Stimulated activated CD4-positive, alpha-beta T cell treated with anti-CD3 and anti-CD28 coated beads, Interleukin-12 subunit alpha, Interleukin-12 subunit beta, amount 100 ng/mL, for 24 hours (primary cell): ENCODE measurements around the gene ABCD1.
A peak's percentile ranks its signal among the peaks of the same experiment; 100 is the strongest.
"Not testable (repeated sequence)": the region's sequence is repeated elsewhere in the genome, so short reads cannot be mapped to it uniquely, and the experiment has no call there.

Experiments used
- DNase-seq, 2 experiments: peaks; one replicate each; pipeline ENCODE4 v3.0.0-alpha.2; 2020; ENCODE audit warnings: low read depth in 2 of 2

ABCD1 gene

DNA sequence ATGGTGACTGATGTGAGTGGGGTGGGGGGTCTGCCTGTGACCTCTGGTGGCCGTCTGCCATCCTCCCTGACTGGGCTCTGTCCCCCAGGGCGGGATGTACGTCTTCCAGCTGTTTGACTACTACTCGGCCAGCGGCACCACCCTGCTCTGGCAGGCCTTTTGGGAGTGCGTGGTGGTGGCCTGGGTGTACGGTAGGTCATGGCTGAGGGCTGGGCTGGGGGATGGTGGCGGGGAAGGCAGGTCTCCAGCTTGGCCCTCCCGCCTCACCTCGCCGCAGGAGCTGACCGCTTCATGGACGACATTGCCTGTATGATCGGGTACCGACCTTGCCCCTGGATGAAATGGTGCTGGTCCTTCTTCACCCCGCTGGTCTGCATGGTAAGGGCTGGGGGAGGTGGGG is 30.4 kb upstream of the ABCD1 start:
- DNase-seq = not testable (repeated sequence)

GRCh38 chrX:153694687-153695270 is 29.9 kb upstream of the ABCD1 start:
- no peak for DNase-seq

DNA sequence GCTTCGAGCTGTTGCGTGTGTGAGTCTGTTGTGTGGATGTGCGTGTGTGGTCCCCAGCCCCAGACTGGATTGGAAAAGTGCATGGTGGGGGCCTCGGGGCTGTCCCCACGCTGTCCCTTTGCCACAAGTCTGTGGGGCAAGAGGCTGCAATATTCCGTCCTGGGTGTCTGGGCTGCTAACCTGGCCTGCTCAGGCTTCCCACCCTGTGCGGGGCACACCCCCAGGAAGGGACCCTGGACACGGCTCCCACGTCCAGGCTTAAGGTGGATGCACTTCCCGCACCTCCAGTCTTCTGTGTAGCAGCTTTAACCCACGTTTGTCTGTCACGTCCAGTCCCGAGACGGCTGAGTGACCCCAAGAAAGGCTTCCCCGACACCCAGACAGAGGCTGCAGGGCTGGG is 28.6 kb upstream of the ABCD1 start:
- no peak for DNase-seq

DNA sequence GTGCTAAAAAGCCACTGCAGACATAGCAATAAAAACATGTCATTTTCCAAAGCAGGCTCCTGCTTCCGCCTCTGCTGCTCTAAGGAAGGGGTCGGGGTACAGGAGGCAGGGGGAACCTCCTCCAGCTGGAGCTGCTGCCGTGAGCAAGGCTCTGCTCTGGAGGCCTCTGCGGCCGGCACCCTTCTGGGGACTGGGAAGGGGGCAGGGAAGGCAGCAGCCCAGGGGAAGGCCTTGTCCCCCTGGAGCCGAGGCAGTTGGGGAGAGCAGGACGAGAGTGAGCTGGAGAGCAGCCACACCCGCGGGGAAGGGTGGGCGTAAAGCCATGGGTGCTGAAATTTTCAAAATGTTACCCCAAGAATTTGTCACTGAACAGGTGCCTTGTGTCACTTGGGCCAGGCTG is 28.1 kb upstream of the ABCD1 start:
- DNase-seq = not testable (repeated sequence)

DNA sequence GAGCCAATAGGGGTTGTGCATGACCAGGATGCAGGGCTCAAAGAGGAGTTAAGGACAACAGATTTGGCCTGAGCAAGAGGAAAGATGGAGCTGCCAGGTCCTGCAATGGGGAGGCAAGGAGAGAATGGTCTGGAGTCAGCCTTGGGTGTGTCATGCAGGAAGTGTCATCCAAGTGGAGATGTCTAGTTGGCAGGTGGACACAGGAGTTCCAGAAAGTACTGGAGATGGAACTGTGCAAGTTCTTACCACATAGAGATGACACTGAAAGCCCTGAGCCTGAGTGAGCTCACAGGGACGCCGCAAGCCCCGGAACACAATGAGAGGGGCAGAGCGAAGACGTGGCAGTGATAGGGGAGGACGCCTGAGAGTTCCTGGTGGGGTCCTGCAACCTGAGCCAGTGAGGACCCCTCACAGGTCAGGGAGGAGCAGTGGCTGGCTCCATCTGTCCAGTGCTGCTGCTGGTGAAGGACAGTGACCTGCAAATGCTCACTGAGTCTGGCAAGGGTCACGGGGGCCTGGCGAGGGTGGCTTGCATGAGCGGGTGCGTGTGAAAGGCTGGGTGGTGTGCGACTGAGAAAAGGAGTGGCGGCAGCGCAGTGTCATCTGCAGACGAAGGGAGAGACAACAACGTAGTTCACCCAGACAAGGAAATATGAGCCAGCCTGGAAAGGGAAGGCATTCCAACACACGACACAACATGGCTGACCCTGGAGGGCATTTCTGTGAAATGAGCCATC is 27.5 kb upstream of the ABCD1 start:
- not testable (repeated sequence) for DNase-seq

DNA sequence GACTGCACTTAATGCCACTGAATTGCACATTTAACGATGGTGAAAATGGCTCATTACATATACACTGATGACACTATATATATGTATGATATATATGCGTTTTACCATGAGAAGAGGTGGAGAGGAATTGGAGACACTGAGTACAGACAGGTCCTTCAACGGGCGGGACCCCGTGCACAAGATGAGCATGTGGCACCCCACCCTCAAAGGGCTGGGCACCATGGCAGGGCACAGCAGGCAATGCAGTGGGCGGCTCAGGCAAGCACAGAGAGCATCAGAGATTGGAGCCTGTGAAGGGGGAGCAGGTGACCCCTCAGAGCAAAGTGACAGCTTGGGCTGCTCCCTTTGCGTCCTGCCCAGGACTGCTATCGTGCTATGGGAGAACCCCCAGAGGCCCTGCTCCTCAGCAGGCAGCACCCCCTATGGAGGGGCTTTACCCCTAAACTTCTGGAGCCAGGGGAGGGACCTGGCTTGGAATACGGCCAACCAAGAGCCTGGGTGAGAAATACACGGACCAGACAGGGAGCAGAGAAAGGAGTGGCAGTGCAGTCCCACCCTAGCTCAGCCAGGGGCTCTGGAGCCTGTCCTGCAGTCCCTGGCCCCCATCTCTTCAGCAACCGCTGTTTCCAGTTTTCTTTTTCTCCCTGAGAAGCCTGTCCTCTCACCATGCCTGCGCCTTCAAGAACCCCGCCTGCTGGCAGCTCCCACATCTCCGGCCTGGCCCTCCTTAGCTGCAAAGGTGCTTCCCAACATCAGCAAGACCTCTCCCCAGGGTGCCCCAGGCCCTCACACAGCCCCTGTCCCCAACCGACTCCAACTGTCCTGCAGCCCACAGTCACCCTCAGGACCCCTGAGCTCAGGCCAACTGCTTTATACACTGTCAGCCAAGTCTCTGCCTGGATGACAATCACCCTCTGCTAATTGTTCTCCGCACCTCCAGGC is 26.5 kb upstream of the ABCD1 start:
- no peak for DNase-seq

DNA sequence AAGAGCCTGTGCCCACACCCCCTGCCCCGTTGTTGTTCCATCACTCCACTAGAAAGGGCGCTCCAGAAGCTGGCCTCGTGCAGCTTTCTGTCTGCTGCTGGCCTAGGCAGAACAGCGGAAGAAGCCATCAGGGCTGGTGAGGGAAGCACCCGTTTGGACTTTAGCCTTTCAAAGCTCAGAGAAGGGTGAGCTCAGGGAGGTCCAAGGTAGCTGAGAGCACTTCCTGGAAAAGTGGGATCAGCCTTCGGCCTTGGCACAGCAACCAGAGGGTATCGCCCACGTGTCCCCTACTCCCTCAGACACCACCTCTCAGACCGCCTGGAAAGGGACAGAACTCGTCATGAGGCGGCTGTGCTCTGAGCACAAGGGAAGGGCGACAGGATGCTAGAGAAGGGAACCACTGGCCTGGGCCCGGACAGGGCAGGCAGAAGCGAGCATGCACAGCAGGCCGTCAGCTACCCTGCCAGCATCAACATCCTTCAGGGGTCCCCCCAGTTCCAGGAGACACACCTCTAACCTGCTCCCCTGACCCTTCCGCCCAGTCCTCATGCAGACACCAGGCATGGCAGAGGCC is 25.4 kb upstream of the ABCD1 start:
- not testable (repeated sequence) for DNase-seq

GRCh38 chrX:153699784-153700371 is 24.8 kb upstream of the ABCD1 start:
- DNase-seq = not testable (repeated sequence)

- no peak for DNase-seq
Observed at GRCh38 chrX:153700376-153700945, 24.2 kb upstream of the ABCD1 start.

GRCh38 chrX:153700967-153701366 is 23.7 kb upstream of the ABCD1 start:
- no peak for DNase-seq

- DNase-seq = no peak
Observed at GRCh38 chrX:153701706-153702105, 22.9 kb upstream of the ABCD1 start.

GRCh38 chrX:153702336-153703035 is 22.2 kb upstream of the ABCD1 start:
- DNase-seq = no peak

- DNase-seq = no peak
Observed at GRCh38 chrX:153703036-153703370, 21.7 kb upstream of the ABCD1 start.

DNA sequence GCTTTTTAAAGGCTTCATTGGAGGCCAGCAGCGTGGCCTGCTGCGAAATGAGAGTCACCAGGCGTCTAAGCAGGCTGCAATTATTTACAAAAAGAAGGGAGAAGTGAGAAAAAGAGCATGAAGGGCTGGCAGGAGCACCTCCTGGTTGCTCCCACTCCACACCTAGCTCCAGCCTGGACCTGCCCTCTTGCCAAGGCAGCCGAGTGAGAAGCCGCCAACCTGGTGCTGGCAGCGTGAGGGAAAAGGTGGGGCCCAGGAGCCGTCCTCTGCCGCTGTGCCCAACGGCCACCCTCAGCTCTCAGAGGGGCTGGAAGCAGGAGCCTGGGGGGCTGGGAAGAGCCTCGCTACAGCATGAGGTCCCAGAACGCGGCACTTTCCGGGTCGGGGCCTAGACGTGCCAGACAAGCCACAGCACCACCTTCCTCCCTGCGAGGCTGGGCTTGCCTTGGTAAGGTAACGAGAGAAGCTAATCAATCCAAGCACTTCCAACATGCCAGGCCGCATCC is 20.6 kb upstream of the ABCD1 start:
- DNase-seq = no peak

DNA sequence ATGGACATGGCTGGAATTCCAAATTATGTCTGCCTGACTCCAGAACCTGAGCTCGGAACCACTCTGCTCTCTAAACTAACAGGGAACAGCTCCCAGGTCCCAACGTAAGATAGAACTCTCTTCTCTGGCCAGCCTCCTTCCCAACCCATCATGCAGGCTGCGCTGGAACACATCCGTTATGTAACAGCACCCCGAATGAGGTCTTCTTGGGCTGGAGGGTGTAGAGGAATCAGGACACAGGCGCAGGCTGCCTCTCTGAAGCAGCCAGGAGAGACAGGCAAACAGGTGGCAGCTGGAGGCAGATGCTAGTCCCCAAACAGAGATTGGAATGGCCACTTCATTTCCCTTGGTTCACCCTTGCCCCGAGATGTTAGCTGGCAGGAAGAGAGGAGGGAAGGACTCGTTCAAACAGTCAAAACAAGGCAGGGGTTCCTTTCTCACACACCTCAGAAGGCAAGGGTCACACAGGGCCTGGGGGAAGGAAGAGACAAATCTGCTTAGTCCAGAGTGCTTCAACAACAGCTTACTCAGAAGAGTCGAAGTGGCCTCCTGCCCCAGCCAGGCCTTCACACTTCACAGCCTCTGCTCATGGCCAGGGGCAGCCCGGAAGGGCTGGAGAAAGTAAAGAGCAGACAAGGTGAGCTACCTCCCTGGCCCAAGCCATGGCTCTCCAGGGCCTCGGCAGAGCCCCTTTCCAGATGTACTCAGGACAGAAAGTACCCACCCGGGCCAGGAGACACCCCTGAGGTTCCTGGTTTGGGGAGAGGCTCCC is 19.8 kb upstream of the ABCD1 start:
- not testable (repeated sequence) for DNase-seq

DNA sequence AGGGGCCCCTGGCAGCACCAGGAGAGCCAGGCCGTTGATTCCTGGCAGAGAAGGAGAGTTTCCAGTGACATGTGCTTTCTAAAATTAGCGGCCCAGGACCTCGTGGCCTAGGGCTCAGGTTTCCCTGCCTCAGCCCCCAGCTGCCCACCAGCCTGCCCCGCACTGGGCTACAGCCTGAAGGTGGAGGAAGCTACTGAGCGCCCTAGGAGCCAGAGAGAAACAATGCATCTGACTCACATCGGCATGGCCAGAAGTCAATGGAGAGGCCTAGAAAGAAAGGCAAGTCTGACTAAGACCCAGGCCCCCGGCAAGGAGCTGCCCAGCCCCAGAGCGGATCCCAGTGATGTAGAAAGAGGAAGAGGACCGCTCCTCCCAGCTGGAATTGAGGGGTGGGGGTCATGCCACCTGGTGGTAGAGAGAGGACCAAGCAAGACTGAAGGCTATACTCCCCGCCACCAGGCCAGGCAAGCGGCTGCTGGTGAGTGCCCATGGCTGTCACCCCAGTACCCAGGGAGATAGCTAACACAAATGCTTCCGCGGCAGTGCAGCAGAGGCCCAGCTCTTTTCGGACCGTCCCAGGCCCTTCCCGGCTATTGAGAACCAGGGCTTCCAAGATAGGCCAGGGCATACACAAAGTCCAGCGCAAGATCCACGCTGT is 19.1 kb upstream of the ABCD1 start:
- not testable (repeated sequence) for DNase-seq

DNA sequence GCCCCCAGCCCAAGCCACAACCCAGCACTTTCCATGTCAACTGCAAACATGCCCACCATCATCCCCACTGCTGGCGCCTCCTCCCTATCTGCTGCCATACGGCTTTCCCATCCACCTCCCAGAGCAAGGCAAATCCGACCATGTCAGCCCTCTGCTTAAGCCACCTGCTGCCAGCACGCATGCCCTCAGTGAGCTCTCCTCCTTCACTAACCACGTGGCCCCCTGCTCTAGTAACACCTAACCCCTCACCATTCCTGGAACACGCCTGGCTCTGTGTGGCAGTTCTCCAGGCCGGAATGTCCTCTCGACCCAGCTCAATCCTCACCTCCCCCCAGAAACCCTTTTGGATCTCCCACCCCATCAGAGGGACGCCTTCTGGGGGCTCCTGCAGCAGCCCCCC is 17.9 kb upstream of the ABCD1 start:
- DNase-seq = no peak

DNA sequence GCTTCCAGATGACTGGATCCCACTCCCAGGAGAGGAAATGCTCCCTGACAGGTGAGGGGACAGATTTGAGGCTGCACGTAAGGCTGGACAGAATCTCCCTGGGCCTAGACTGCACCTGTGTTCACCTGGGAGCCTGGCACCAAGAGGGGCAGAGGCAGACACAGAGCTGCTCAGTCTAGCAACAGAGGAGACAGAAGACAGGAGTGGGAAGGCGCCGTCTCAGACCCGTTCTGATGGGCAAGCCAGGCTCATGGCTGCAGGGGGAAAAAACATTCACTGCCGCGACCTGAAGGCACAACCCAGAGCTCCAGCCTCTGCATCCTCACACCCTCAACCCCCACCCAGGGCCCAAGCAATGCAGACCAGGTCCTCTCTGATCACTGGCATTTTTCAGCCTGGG is 17.2 kb upstream of the ABCD1 start:
- DNase-seq = no peak

DNA sequence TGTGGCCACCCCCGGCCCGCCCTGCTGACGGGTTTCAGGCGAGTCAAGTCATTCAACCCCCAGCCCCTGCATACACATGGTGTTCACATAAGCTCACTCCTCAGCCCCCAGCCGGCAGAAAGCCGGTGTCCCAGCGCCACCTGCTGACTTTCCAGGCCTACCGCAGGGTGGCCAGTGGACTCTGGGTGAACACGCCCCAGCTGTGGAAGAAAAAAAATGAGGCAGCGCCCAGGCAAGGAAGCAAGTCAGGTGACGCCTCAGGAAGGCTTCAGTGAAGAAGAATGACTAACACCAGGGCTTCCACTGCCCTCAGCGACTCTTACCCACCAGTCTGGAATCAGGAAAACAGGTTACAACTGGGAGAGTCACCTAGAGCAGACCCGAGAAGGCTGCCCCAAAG is 16.2 kb upstream of the ABCD1 start:
- peak in 1 of 2 experiments; percentile 32 for DNase-seq
